Thymus (tissue), 11 donors: Measurements from ENCODE around the gene NF1. TPM values are rescaled to one million over a fixed set of nuclear protein-coding genes. Genes with fewer than 3 reads are reported as not detected.

Experiments used
- DNase-seq, 9 donors: peaks; one replicate each; pipeline ENCODE4 v3.0.0-alpha.2; 2013; ENCODE audit warnings: low spot score in 9 of 9, low read depth in 6 of 9, missing footprints in 1 of 9
- H3K27ac ChIP-seq, 2 donors: one replicate each; pipeline ENCODE4 v1.5.1; 2013; ENCODE audit warnings: control low read depth in 1 of 2, low read depth in 1 of 2, low read length in 1 of 2, mild to moderate bottlenecking in 1 of 2, moderate library complexity in 1 of 2
- H3K27me3 ChIP-seq, 2 donors: one replicate each; pipeline ENCODE4 v1.5.1; 2013; ENCODE audit warnings: low read length in 1 of 2; ENCODE audit not compliant: control insufficient read depth in 2 of 2, insufficient read depth in 1 of 2
- H3K36me3 ChIP-seq, 2 donors: one replicate each; pipeline ENCODE4 v1.5.1; 2013; ENCODE audit warnings: low read length in 1 of 2, mild to moderate bottlenecking in 1 of 2, moderate library complexity in 1 of 2; ENCODE audit not compliant: control insufficient read depth in 2 of 2, insufficient read depth in 2 of 2
- H3K4me1 ChIP-seq, 2 donors: one replicate each; pipeline ENCODE4 v1.5.1; 2013; ENCODE audit warnings: low read length in 2 of 2; ENCODE audit not compliant: control insufficient read depth in 2 of 2, insufficient read depth in 2 of 2
- H3K4me3 ChIP-seq, 2 donors: one replicate each; pipeline ENCODE4 v1.5.1; 2013; ENCODE audit warnings: low read length in 2 of 2, control low read depth in 1 of 2, mild to moderate bottlenecking in 1 of 2
- H3K9me3 ChIP-seq, 2 donors: one replicate each; pipeline ENCODE4 v1.5.1; 2013; ENCODE audit warnings: low read length in 1 of 2, mild to moderate bottlenecking in 1 of 2; ENCODE audit not compliant: control insufficient read depth in 2 of 2, insufficient read depth in 1 of 2
- WGBS: extraction: QIAGEN DNeasy Blood & Tissue Kit; methylation state at CpG from one replicate; pipeline ENCODE4 v1.1.7; 2013; 5-methylcytosine and 5-hydroxymethylcytosine counted together
- polyA plus RNA-seq: library from polyadenylated mRNA; stranded (reverse); fragments of 200-250 nt; gene quantifications from one replicate; pipeline ENCODE4 v1.2.3, GENCODE V29; 2013
- total RNA-seq: library from RNA; stranded (reverse); fragments of 120-200 nt; gene quantifications from one replicate; pipeline ENCODE4 v1.2.4, GENCODE V29; 2013
- donor health status: healthy.

NF1 gene
- total and polyA plus RNA-seq, 2 donors: 10.3 to 16.6 TPM

DNA sequence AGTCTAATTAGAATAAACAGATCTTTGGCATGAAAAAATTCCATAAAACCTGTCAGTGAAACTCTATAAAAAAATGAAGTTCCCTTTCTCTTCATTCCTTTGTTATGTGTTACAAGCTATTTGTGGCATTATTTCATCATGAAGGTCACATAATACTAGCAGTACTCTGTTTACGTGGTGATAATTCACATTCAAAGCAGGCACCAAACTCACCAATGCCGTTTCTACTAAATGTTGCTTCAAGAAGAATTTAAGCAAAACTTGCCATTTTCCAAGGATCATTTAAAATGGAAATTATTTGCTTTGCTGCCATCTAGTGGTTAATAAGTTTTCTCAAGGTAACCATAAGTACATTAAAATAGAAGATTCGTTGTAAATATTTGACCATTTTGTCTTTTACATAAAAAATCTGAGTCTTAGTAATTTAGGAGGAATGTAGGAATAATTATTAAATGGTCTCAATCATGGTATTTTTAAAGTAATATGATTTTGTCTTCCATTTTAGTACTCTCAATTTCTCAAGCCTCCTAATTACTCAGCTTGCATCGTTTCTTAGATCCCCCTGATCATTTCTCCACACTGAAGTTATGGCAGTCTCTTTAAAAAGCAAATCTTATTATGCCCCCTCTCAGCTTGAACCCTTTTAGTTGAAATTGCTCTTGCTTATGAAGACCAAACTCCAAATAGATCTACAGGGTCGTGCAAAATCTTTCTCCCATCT is 121.4 kb downstream of the NF1 start:
- no peak overlapping the region for H3K4me3 ChIP-seq
- no peaks in the 10 kb centered on the region for H3K4me1 ChIP-seq
- H3K27ac ChIP-seq: no peak overlapping the region
- 57% methylated on average over 5 of the region's 5 CpGs for WGBS
- H3K9me3 ChIP-seq: no peaks in the 10 kb centered on the region
- H3K36me3 ChIP-seq: peaks cover 0 to 3% of the 10 kb centered on the region in 2 donors
- DNase-seq: peak in 7 of 9 donors; percentile 6 to 57 (median 22)
- no peaks in the 10 kb centered on the region for H3K27me3 ChIP-seq

DNA sequence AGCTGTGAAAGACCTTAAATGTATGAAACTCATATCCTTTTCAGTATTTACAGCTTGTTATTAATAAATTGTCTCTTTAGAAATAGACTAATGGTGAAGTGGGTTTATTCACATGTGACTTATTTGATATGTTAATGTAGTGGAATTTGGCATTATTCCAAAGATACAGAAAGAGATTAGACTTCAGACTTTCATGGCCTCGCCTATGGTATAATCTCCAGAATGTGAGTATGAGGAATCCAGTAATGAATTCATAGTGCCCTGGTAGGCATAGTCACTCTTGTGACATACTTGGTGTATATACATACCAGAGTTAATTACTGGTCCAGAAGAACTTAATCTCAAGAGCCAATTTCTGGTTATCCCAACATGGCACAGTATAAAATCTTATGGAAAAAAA is 129.6 kb downstream of the NF1 start:
- Histone ChIP-seq H3K27me3 (no peaks in the 10 kb centered on the region), H3K36me3 (peaks cover 0 to 5% of the 10 kb centered on the region in 2 donors), H3K27ac (no peak overlapping the region), H3K9me3 (no peaks in the 10 kb centered on the region), H3K4me3 (no peak overlapping the region), H3K4me1 (no peaks in the 10 kb centered on the region)
- no peak for DNase-seq
- WGBS: 89% methylated on average over 1 of the region's 1 CpG

DNA sequence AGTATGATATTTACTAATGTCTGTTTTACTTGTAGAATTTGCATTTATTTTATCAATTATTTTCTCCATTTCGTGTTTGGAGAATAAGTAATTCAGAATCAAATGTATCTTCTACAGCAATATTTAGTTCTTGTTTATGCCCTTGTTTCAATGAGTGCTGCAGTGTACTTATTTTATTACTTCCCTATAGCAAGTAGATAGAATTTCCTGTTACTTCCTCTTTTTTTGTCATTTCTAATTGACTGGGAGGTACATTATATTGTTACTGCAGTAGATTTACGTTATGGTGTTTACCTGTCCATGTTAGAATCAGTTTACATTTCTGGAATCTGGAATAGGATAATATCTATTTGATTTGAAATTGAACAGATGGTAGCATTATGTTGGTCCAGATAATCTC is 131.1 kb downstream of the NF1 start:
- Histone ChIP-seq H3K9me3 (no peaks in the 10 kb centered on the region), H3K27ac (no peak overlapping the region), H3K27me3 (no peaks in the 10 kb centered on the region), H3K4me1 (no peaks in the 10 kb centered on the region), H3K36me3 (peaks cover 3 to 5% of the 10 kb centered on the region in 2 donors), H3K4me3 (no peak overlapping the region)
- no peak for DNase-seq
- WGBS: 57% methylated on average over 2 of the region's 2 CpGs

DNA sequence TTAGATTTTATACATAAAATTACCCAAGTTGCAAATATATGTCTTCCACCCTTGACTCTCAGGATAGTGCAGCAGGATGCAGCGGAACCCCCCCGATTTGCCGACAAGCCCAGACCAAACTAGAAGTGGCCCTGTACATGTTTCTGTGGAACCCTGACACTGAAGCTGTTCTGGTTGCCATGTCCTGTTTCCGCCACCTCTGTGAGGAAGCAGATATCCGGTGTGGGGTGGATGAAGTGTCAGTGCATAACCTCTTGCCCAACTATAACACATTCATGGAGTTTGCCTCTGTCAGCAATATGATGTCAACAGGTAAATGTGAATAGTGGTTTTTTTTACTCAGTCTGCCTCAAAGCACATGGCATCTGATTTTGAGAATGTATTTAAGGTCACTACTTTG is 131.6 kb downstream of the NF1 start:
- Histone ChIP-seq H3K36me3 (peaks cover 3 to 5% of the 10 kb centered on the region in 2 donors), H3K27me3 (no peaks in the 10 kb centered on the region), H3K27ac (no peak overlapping the region), H3K4me1 (no peaks in the 10 kb centered on the region), H3K4me3 (no peak overlapping the region), H3K9me3 (no peaks in the 10 kb centered on the region)
- DNase-seq: peak in 1 of 9 donors; percentile 8
- WGBS: 73% methylated on average over 5 of the region's 5 CpGs

DNA sequence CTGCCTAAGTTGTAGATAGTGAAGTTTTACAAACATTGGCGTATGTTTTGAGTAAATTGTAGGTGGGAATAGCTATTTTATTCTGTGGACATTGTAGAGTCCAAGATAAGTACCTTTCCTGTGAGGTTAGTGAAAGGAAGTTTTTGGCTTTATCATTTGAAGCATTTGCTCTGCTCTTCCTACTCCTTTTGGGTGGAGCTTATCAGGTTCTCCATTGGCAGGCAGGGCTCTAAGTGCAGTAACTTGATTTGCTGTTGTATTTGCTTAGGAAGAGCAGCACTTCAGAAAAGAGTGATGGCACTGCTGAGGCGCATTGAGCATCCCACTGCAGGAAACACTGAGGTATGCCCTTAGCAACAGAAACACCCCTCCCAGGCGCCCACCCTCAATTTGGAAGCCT is 132.2 kb downstream of the NF1 start:
- no peaks in the 10 kb centered on the region for H3K4me1 ChIP-seq
- H3K27ac ChIP-seq: no peak overlapping the region
- no peaks in the 10 kb centered on the region for H3K27me3 ChIP-seq
- no peak overlapping the region for H3K4me3 ChIP-seq
- H3K36me3 ChIP-seq: peaks cover 3 to 5% of the 10 kb centered on the region in 2 donors
- 98% methylated on average over 3 of the region's 3 CpGs for WGBS
- no peaks in the 10 kb centered on the region for H3K9me3 ChIP-seq
- DNase-seq: no peak

DNA sequence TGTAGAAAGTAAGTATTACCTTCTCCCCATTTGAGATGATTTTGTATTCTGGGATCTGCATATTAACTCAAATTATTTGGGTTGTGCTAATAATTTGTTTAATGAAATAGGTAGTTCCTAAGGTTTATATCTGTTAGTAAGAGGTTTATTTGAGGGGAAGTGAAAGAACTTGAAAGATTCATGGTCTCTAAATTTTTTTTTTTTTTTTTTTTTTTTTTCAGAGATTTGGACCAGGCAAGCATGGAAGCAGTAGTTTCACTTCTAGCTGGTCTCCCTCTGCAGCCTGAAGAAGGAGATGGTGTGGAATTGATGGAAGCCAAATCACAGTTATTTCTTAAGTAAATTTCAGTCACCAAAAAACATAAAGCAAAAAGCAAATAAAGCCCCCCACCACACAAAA is 137.1 kb downstream of the NF1 start:
- no peaks in the 10 kb centered on the region for H3K4me1 ChIP-seq
- H3K4me3 ChIP-seq: no peak overlapping the region
- H3K36me3 ChIP-seq: peaks cover 16 to 17% of the 10 kb centered on the region in 2 donors
- no peaks in the 10 kb centered on the region for H3K9me3 ChIP-seq
- no peaks in the 10 kb centered on the region for H3K27me3 ChIP-seq
- no peak overlapping the region for H3K27ac ChIP-seq
- no peak for DNase-seq

DNA sequence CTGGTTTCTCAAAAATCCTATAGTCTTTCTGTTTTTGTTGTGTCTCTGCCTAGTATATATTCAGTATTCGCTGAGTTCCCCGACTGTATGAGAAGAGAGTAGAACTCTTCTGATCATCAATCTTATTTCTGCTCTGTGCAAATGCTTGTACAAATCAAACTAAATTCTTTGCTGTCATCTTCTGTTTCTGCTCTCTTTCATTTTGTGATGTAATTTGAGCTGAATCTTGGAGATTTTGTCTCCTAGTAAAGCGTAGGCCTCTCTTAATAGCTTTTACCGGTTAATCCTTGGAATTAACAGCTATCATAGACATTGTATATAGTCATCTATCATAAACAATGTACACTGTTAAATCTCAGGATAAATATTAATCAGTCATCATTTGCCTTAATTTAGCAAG is 140.3 kb downstream of the NF1 start:
- no peak overlapping the region for H3K4me3 ChIP-seq
- peaks cover 11 to 20% of the 10 kb centered on the region in 2 donors for H3K36me3 ChIP-seq
- 94% methylated on average over 4 of the region's 4 CpGs for WGBS
- H3K27me3 ChIP-seq: no peaks in the 10 kb centered on the region
- no peaks in the 10 kb centered on the region for H3K4me1 ChIP-seq
- no peak overlapping the region for H3K27ac ChIP-seq
- DNase-seq: no peak
- H3K9me3 ChIP-seq: no peaks in the 10 kb centered on the region

DNA sequence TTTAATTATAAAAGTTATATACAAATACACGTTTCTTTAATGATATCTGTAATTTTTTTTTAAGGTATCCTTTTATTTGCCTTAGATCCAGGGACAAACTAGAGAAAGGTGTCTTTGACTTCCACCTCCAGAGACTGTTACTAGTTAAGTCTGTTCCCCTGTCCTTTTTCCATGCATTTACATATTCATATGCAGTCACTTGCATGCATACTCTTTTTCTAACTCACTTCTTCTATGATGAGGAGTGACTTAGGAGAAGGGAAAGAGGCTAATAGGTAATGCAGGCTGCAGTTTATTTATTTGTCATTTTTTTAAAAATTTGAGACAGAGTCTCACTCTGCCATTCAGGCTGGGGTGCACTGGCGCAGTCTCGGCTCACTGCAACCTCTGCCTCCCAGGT is 141.4 kb downstream of the NF1 start:
- Histone ChIP-seq H3K4me1 (no peaks in the 10 kb centered on the region), H3K27ac (no peak overlapping the region), H3K27me3 (no peaks in the 10 kb centered on the region), H3K4me3 (no peak overlapping the region), H3K9me3 (no peaks in the 10 kb centered on the region), H3K36me3 (peaks cover 11 to 20% of the 10 kb centered on the region in 2 donors)
- 97% methylated on average over 3 of the region's 3 CpGs for whole genome bisulfite sequencing
- DNase-seq: no peak

DNA sequence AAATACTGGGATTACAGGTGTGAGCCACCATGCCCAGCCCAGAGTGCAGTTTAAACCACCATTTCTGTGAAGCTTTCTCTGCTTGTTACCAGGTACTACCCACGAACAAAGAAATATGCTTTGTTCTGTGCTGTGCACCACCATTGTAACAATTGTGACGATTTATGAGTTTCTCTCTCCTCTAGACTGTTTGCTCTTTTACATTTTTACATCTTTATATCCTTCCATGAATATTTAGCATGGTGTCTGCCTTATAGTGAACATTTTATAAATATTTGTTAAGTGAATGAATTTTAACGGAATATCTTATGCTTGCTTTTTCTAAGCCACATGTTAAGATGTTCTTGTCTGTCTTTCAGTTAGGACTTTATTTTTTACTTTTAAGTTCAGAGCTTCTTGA is 141.9 kb downstream of the NF1 start:
- H3K27me3 ChIP-seq: no peaks in the 10 kb centered on the region
- H3K4me3 ChIP-seq: no peak overlapping the region
- no peaks in the 10 kb centered on the region for H3K4me1 ChIP-seq
- 98% methylated on average over 3 of the region's 3 CpGs for WGBS
- no peak overlapping the region for H3K27ac ChIP-seq
- no peaks in the 10 kb centered on the region for H3K9me3 ChIP-seq
- peaks cover 11 to 20% of the 10 kb centered on the region in 2 donors for H3K36me3 ChIP-seq
- DNase-seq: no peak
